ENCODE measurements around the gene PPP3CA. TPM values are rescaled to one million over a fixed set of nuclear protein-coding genes. Genes with fewer than 3 reads are reported as not detected.

The PPP3CA gene
- total RNA-seq, 1 donor from 2014 or later = 36.5 TPM

- Mint-ChIP-seq H3K27me3 (ENCODE audit: low read depth) (no peaks in the 10 kb centered on the region), H3K36me3 (ENCODE audit: low read depth) (no peaks in the 10 kb centered on the region), H3K9me3 (ENCODE audit: low read depth) (no peaks in the 10 kb centered on the region), H3K27ac (ENCODE audit: unreplicated experiment) (no peak overlapping the region), H3K4me3 (ENCODE audit: unreplicated experiment) (no peak overlapping the region), H3K4me1 (ENCODE audit: low read depth) (peaks cover 4% of the 10 kb centered on the region)
- TF ChIP-seq, protein P1, sequence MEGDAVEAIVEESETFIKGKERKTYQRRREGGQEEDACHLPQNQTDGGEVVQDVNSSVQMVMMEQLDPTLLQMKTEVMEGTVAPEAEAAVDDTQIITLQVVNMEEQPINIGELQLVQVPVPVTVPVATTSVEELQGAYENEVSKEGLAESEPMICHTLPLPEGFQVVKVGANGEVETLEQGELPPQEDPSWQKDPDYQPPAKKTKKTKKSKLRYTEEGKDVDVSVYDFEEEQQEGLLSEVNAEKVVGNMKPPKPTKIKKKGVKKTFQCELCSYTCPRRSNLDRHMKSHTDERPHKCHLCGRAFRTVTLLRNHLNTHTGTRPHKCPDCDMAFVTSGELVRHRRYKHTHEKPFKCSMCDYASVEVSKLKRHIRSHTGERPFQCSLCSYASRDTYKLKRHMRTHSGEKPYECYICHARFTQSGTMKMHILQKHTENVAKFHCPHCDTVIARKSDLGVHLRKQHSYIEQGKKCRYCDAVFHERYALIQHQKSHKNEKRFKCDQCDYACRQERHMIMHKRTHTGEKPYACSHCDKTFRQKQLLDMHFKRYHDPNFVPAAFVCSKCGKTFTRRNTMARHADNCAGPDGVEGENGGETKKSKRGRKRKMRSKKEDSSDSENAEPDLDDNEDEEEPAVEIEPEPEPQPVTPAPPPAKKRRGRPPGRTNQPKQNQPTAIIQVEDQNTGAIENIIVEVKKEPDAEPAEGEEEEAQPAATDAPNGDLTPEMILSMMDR (IDR thresholded peaks at IDR 0.05) = no peak
- no peak for DNase-seq (ENCODE audit: low spot score)
These were observed 170.2 kb downstream of the PPP3CA start for GRCh38 chr4:101177154-101177553.

GRCh38 chr4:101175896-101176676 lies 171.2 kb downstream of the PPP3CA start:
- Mint-ChIP-seq H3K27ac (ENCODE audit: unreplicated experiment) (no peak overlapping the region), H3K4me3 (ENCODE audit: unreplicated experiment) (no peak overlapping the region), H3K27me3 (ENCODE audit: low read depth) (no peaks in the 10 kb centered on the region), H3K4me1 (ENCODE audit: low read depth) (peaks cover 9% of the 10 kb centered on the region), H3K36me3 (ENCODE audit: low read depth) (no peaks in the 10 kb centered on the region), H3K9me3 (ENCODE audit: low read depth) (no peaks in the 10 kb centered on the region)
- TF ChIP-seq, protein P1 (IDR thresholded peaks at IDR 0.05) = no peak
- DNase-seq (ENCODE audit: low spot score) = no peak

GRCh38 chr4:101174679-101175345 lies 172.5 kb downstream of the PPP3CA start:
- Mint-ChIP-seq H3K4me1 (ENCODE audit: low read depth) (peaks cover 9% of the 10 kb centered on the region), H3K36me3 (ENCODE audit: low read depth) (no peaks in the 10 kb centered on the region), H3K27ac (ENCODE audit: unreplicated experiment) (no peak overlapping the region), H3K4me3 (ENCODE audit: unreplicated experiment) (no peak overlapping the region), H3K9me3 (ENCODE audit: low read depth) (no peaks in the 10 kb centered on the region), H3K27me3 (ENCODE audit: low read depth) (no peaks in the 10 kb centered on the region)
- TF ChIP-seq, protein P1 (IDR thresholded peaks at IDR 0.05) = no peak
- DNase-seq (ENCODE audit: low spot score) = no peak

DNA sequence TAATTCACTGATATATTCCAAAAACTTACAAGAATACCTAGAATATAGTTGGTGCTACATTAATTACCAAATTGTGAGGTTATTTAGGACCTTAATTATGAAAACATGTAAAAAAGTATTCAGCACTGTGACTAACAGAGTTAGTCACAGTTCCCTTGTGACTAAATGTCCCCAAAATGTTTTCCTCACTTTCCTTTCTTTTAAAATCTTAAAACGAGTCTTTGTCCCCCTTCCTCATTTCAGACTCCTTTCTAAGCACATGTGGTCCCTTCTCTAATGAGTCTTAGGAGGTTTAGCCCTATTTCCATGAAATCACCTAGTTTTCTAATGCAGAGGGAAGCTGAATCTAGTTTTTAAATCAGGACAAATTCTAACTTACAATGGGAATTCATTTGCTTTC lies 175.0 kb downstream of the PPP3CA start:
- no peaks in the 10 kb centered on the region for H3K9me3 Mint-ChIP-seq (ENCODE audit: low read depth)
- H3K27me3 Mint-ChIP-seq (ENCODE audit: low read depth) = no peaks in the 10 kb centered on the region
- TF ChIP-seq, protein P1 (IDR thresholded peaks at IDR 0.05) = no peak
- H3K4me1 Mint-ChIP-seq (ENCODE audit: low read depth) = peaks cover 9% of the 10 kb centered on the region
- no peak for DNase-seq (ENCODE audit: low spot score)
- no peaks in the 10 kb centered on the region for H3K36me3 Mint-ChIP-seq (ENCODE audit: low read depth)
- no peak overlapping the region for H3K27ac Mint-ChIP-seq (ENCODE audit: unreplicated experiment)
- H3K4me3 Mint-ChIP-seq (ENCODE audit: unreplicated experiment) = no peak overlapping the region

DNA sequence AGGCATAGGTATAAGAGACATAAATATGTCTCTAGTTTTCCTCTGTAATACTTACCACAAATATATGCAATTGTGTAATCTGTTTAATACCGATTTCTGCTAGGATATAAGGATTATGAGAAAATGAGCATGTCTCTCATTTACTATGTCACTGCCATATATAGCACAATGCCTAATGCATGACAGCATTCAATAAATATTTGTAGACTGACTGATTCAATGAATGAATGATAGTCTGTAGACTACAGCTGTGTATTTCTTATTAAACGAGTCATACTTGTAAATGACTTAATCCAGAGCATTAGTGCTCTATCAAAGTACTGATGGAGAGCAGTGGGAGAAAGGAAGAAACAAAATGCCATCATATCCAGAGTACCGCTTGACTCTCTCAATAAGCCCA lies 175.6 kb downstream of the PPP3CA start:
- H3K4me3 Mint-ChIP-seq (ENCODE audit: unreplicated experiment) = no peak overlapping the region
- H3K36me3 Mint-ChIP-seq (ENCODE audit: low read depth) = no peaks in the 10 kb centered on the region
- H3K4me1 Mint-ChIP-seq (ENCODE audit: low read depth) = peaks cover 9% of the 10 kb centered on the region
- no peaks in the 10 kb centered on the region for H3K27me3 Mint-ChIP-seq (ENCODE audit: low read depth)
- TF ChIP-seq, protein P1 (IDR thresholded peaks at IDR 0.05) = no peak
- no peak overlapping the region for H3K27ac Mint-ChIP-seq (ENCODE audit: unreplicated experiment)
- DNase-seq (ENCODE audit: low spot score) = no peak
- no peaks in the 10 kb centered on the region for H3K9me3 Mint-ChIP-seq (ENCODE audit: low read depth)

Measured in chondrocyte (in vitro differentiated cells).